HAP-1 (cell line): ENCODE measurements around the gene PLCD4.

Source experiments
- DNase-seq, 2 experiments: peaks; one replicate each; pipeline ENCODE4 v3.0.0-alpha.2; 2016 to 2020; ENCODE audit warnings: low spot score in 2 of 2
- H3K27me3 ChIP-seq: fragments of 250-450 bp; sonication (Bioruptor Pico); 2 replicates; pipeline ENCODE4 v1.5.1; 2020; ENCODE audit warnings: low read depth, mild to moderate bottlenecking, moderate library complexity
- H3K36me3 ChIP-seq: fragments of 250-450 bp; sonication (Bioruptor Pico); replicated peaks from 2 replicates; pipeline ENCODE4 v1.5.1; 2020; ENCODE audit warnings: mild to moderate bottlenecking
- H3K4me1 ChIP-seq: fragments of 250-450 bp; sonication (Bioruptor Pico); 2 replicates; pipeline ENCODE4 v1.5.1; 2020; ENCODE audit warnings: mild to moderate bottlenecking
- H3K4me3 ChIP-seq: fragments of 250-450 bp; sonication (Bioruptor Pico); 2 replicates; pipeline ENCODE4 v1.5.1; 2020; ENCODE audit warnings: mild to moderate bottlenecking, moderate library complexity
- H3K9me3 ChIP-seq: fragments of 250-450 bp; sonication (Bioruptor Pico); 2 replicates; pipeline ENCODE4 v1.5.1; 2020; ENCODE audit warnings: mild to moderate bottlenecking, moderate library complexity
- in situ Hi-C: fragments of 300-500 bp; cut with MboI; formaldehyde crosslinking; loops from 3 replicates; pipeline ENCODE4 v1.14.3; 2020; ENCODE audit warnings: low sequenced_read_pairs, inconsistent platforms, mixed read lengths

PLCD4 gene

DNA sequence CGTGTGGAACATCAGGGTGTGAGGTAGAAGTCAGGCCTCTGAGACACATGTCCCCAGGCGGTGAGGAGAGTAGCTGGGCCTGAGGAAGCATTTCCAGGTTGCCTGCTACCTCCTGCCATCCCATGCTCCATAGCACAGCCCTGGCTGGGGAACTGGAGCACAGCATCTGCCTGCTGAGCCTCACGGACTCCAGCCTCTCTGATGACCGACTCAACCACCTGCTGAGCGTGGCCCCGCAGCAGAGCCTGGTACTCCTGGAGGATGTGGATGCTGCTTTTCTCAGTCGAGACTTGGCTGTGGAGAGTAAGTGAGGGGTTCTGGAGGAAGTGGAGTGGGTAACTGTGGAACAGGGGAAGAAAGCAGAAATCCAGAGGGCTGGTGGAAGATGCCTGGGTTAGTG, 54.7 kb downstream of the PLCD4 start:
- H3K9me3 ChIP-seq = no peaks in the 10 kb centered on the region

GRCh38 chr2:218662827-218663226, 55.1 kb downstream of the PLCD4 start:
- H3K4me1 ChIP-seq = no peaks in the 10 kb centered on the region; the same call in none of the 2 replicates
- peaks cover 66% of the 10 kb centered on the region for H3K36me3 ChIP-seq
- no peak overlapping the region for H3K4me3 ChIP-seq
- in situ Hi-C loops = loop anchor here (25.0 kb wide), 1 partner anchor 376 kb away; the partner anchor contains the start of gene TMBIM1
- no peaks in the 10 kb centered on the region for H3K27me3 ChIP-seq
- no peaks in the 10 kb centered on the region for H3K9me3 ChIP-seq
- no peak for DNase-seq

More for the DNA sequence above, 54.7 kb downstream of the PLCD4 start:
- Histone ChIP-seq H3K27me3 (no peaks in the 10 kb centered on the region), H3K36me3 (peaks cover 66% of the 10 kb centered on the region), H3K4me3 (no peak overlapping the region), H3K4me1 (no peaks in the 10 kb centered on the region; the same call in none of the 2 replicates)
- in situ Hi-C loops = loop anchor here (25.0 kb wide), 1 partner anchor 375 kb away; the partner anchor contains the start of gene TMBIM1
- DNase-seq = no peak

DNA sequence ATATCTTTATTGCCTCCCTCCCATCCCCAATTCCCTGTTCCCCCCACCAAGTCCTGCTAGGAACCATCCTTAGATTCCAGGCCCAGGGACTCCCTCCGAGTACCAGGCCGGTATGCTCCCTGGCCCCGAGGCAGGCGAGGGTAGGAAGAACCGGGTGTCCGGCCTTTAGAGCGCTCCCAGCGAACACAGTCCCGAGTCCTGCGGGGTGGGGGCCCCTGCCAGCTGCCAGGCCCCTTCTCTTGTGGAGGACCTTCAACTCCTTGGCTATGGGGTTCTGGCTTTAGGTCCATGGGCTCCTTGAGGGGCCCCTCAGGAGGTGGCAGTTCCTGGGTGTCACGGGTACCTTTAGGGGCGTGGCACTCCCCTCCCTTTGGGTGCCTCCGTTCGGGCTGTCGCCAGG, 56.2 kb downstream of the PLCD4 start:
- no peak for DNase-seq
- Histone ChIP-seq H3K9me3 (no peaks in the 10 kb centered on the region), H3K4me1 (no peaks in the 10 kb centered on the region; the same call in 1 of the 2 replicates), H3K36me3 (peaks cover 69% of the 10 kb centered on the region), H3K27me3 (no peaks in the 10 kb centered on the region), H3K4me3 (no peak overlapping the region)
- in situ Hi-C loops = loop anchor here (25.0 kb wide), 1 partner anchor 377 kb away; the partner anchor contains the start of gene TMBIM1

DNA sequence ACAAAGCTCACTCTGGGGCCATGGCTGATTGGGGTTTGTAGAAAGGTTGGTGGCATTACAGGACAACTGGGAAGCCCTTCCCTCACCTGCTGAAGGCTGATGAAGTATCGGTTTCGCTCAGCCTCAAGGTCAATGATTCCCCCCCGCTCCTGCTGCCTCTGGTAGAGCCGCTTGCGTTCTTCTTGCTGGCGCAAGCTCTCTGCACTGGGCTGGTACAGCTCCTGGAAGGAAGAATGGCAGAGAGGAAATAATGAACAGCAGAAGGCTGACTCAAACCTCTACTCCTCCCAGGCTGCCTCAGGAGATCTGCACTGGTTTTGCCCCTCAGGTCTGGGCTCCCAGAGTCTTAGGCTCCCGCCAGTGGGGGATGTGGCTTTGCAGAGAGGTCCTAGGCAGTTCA, 57.0 kb downstream of the PLCD4 start:
- no peaks in the 10 kb centered on the region for H3K9me3 ChIP-seq
- peaks cover 72% of the 10 kb centered on the region for H3K36me3 ChIP-seq
- no peaks in the 10 kb centered on the region; the same call in 1 of the 2 replicates for H3K4me1 ChIP-seq
- no peak overlapping the region for H3K4me3 ChIP-seq
- H3K27me3 ChIP-seq = no peaks in the 10 kb centered on the region
- in situ Hi-C loops = loop anchor here (25.0 kb wide), 1 partner anchor 377 kb away; the partner anchor contains the start of gene TMBIM1
- DNase-seq = no peak

DNA sequence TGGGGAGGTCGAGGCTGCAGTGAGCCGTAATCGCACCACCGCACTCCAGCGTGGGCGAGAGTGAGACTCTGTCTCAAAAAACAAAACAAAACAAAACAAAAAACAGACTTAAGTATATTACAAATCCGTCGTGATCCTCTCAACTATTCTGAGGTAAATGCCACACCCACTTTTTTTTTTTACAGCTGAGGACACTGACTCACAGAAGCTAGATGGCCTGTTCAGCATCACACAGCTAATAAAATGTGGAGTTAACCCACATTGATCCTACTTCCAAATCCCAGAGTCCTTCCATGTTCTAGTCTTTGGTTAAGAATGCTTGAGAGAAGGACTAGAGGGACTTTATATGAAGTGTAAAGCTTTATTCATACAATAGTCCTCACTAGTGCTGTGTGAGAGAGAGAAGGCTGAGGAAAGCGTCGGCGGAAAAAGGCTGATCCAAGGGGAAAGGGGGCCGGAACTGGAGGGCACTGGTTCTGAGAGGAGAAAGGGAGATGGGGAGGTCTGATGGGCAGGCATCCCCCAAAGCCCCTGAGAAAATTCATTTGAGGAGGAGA, 63.5 kb downstream of the PLCD4 start:
- no peaks in the 10 kb centered on the region; the same call in 1 of the 2 replicates for H3K4me1 ChIP-seq
- H3K27me3 ChIP-seq = no peaks in the 10 kb centered on the region
- peak overlapping the region; percentile 94 for H3K4me3 ChIP-seq
- peaks cover 23% of the 10 kb centered on the region for H3K36me3 ChIP-seq
- in situ Hi-C loops = loop anchor here (25.0 kb wide), 1 partner anchor 384 kb away; the partner anchor contains the start of gene TMBIM1
- no peaks in the 10 kb centered on the region for H3K9me3 ChIP-seq
- no peak for DNase-seq

DNA sequence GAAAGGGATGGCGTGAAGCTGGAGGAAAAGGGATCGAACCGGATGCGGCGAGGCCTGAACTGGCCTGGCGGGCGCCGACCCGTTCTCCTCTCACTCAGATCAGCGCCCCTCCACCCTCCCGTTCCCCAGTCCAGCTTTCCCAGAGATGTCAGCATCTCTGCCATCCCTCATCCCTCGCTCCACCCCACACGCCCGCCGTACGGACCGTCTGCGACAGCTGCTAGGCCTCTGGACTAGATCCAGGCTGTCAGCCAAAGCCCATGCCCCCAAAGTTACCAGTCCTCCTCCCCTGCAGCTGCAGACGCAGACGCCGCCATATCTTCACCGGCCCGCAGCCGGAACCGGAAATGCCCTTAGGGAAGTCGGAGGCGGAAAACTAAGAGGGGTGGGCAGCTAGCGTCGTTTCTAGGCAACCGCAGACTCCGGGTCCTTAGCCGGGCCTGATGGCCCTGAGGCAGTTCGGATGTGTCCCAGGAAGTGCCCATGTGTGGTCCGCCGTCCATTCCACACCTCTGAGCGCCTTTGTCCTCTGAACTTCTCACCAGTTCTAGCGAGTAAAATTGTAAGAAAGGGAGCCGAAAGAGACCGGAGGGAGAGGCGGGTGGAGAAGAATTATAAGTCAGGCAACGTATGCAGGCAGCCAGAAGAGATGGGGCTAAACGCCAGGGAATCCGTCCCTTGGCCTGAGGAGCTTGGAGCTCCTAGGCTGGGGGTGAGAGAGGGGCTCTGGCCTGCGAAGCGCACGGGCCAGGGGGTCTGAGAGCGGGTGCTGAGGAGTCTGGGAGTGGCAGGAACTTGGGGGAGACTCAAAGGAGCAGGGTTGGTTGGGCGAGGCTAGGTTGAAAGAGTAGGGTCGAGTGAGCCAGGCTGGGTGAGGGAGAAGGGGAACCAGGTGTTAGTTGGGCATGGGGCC, 64.2 kb downstream of the PLCD4 start, which contains the start of the genes RNF25 and STK36:
Gene RNF25 (minus strand): TSS at position 349 of the 913 bp plus-strand sequence. CDS start 32 bp downstream, at position 317.
Gene STK36 (plus strand): TSS at position 433 of the 913 bp plus-strand sequence. CDS start 744 bp downstream, outside the sequence.
- Histone ChIP-seq H3K4me1 (no peaks in the 10 kb centered on the region), H3K4me3 (peak within 1 kb of the TSS; percentile 94), H3K9me3 (no peaks in the 10 kb centered on the region), H3K36me3 (peaks cover 17% of the 10 kb centered on the region), H3K27me3 (no peaks in the 10 kb centered on the region)
- peak; percentile 91 to 93 for DNase-seq
- in situ Hi-C loops = loop anchor here (25.0 kb wide), 1 partner anchor 385 kb away; the partner anchor contains the start of gene TMBIM1

- H3K4me1 ChIP-seq = no peaks in the 10 kb centered on the region
- H3K9me3 ChIP-seq = no peaks in the 10 kb centered on the region
- peaks cover 7% of the 10 kb centered on the region for H3K36me3 ChIP-seq
- in situ Hi-C loops = no loop called here
- no peak overlapping the region for H3K4me3 ChIP-seq
- no peak for DNase-seq
- H3K27me3 ChIP-seq = no peaks in the 10 kb centered on the region
Measured at GRCh38 chr2:218679119-218679518, 71.4 kb downstream of the PLCD4 start.

GRCh38 chr2:218680061-218680460, 72.4 kb downstream of the PLCD4 start:
- in situ Hi-C loops = no loop called here
- Histone ChIP-seq H3K4me3 (no peak overlapping the region), H3K9me3 (no peaks in the 10 kb centered on the region), H3K4me1 (no peaks in the 10 kb centered on the region), H3K27me3 (no peaks in the 10 kb centered on the region), H3K36me3 (peaks cover 10% of the 10 kb centered on the region)
- DNase-seq = no peak
